Dermis blood vessel endothelial cell (primary cell): ENCODE results near the gene DAPK1. TPM values are rescaled to one million over a fixed set of nuclear protein-coding genes. Genes with fewer than 3 reads are reported as not detected.

ENCODE experiments used
- DNase-seq: peaks from one replicate; pipeline ENCODE4 v3.0.0; 2010
- total RNA-seq: library from RNA; depleted of rRNA; stranded (reverse); fragments of >200 nt; gene quantifications from 2 replicates; pipeline ENCODE4 v1.2.3, GENCODE V29; 2014

Gene DAPK1
- total RNA-seq, 1 donor from 2014 or later, result 51.6 TPM

- DNase-seq, result no peak
These were observed 253.8 kb downstream of the DAPK1 start for GRCh38 chr9:87751423-87751822.

GRCh38 chr9:87751868-87752267 lies 254.2 kb downstream of the DAPK1 start:
- DNase-seq, result no peak

- no peak for DNase-seq
These were observed 255.6 kb downstream of the DAPK1 start for GRCh38 chr9:87753313-87753712.

Other genes with a start within 250 kb of the DAPK1 start
- gene CTSL, start 228.3 kb downstream of the DAPK1 start, total RNA-seq, result 335 and 345 TPM in 2 replicates